Memory B cell (primary cell): ENCODE results near the gene TMEM258.

ENCODE experiments used
- ATAC-seq: fragments of 150-1000 bp; cut with Tn5 transposase; 2 replicates; pipeline ENCODE4 v1.10.0; 2021; ENCODE audit warnings: low read depth, mild to moderate bottlenecking, moderate library complexity
- DNase-seq, 2 donors: peaks; one replicate each; pipeline ENCODE4 v3.0.0; 2022; ENCODE audit warnings: low spot score in 2 of 2
- H3K27ac Mint-ChIP-seq: one replicate; pipeline ENCODE4 v1.8.0; 2022; ENCODE audit warnings: mild to moderate bottlenecking, moderate library complexity, mixed read lengths
- H3K27me3 Mint-ChIP-seq: one replicate; pipeline ENCODE4 v1.8.0; 2022; ENCODE audit warnings: mixed read lengths
- H3K36me3 Mint-ChIP-seq: one replicate; pipeline ENCODE4 v1.8.0; 2022; ENCODE audit warnings: mild to moderate bottlenecking, mixed read lengths
- H3K4me1 Mint-ChIP-seq: one replicate; pipeline ENCODE4 v1.8.0; 2022; ENCODE audit warnings: mixed read lengths
- H3K4me3 Mint-ChIP-seq: one replicate; pipeline ENCODE4 v1.8.0; 2022; ENCODE audit warnings: mild to moderate bottlenecking, moderate library complexity, mixed read lengths
- H3K9me3 Mint-ChIP-seq: one replicate; pipeline ENCODE4 v1.8.0; 2022; ENCODE audit warnings: mixed read lengths

TMEM258 gene

DNA sequence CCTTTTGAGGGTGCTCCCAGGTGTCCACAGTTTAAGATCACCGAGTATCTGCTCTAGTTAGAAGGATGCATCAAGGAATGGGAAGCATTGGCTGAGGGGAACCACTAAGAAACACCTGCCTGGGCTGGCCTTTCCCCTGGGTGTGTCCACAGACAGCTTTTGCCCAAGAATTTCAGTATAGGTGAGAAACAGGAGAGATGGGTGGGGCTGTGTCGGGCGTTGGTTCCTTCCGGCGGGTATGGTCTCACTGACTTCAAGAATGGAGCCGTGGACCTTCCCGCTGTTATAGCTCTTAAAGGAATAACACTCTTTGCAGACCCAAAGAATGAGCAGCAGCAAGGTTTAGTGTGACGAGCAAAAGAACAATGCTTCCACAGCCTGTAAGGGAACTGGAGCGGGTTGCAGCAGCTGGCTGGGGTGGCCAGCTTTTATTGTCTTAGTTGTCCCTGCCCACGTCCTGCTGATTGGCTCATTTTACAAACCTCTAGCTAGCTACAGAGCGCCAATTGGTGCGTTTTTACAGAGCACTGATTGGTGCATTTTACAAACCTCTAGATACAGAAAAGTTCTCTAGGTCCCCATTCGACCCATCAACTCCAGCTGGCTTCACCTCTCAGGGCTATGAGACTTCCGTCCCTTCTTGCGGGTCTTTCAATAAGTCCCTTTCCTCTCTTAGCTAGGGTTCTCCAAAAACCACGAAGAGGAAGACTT, 22.0 kb upstream of the TMEM258 start:
- no peaks in the 10 kb centered on the region for H3K9me3 Mint-ChIP-seq
- H3K36me3 Mint-ChIP-seq, result no peaks in the 10 kb centered on the region
- H3K27me3 Mint-ChIP-seq, result peaks cover 19% of the 10 kb centered on the region
- peak overlapping the region; percentile 82 for H3K4me3 Mint-ChIP-seq
- peaks cover 16% of the 10 kb centered on the region for H3K4me1 Mint-ChIP-seq
- DNase-seq (no peak), ATAC-seq (no peak)
- no peak overlapping the region for H3K27ac Mint-ChIP-seq

DNA sequence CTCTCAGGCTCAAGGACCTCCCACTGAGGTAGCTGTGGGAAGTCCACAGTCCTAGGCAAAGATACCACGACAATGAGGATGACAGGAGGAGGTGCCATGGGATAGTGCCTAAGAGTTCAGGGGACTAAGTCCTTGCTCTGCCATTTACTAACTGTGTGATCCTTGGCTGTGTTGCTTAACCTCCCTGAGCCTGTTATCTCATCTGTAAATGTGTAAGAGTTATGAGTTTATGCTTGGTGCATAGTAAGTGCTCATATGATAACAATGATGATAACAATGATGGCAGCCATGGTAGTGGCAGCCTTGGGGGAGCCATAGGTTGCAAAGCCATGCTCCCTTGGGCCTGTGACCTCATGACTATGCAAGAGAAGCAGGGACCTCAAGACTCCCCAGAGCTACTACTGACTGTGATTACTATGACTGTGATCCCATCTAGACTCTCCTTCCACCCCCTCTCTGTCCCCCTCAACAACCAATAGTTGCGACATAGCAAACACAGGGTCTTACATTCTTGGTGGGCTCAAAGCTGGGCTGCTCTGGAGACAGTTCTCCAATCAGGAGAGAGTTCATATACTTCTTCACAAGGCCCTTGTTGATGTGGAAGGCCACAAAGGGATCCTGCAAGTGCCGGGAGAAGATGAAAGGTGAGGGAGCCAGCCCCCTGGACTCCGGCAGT, 20.5 kb upstream of the TMEM258 start:
- Mint-ChIP-seq H3K4me1 (peaks cover 16% of the 10 kb centered on the region), H3K9me3 (no peaks in the 10 kb centered on the region), H3K27me3 (peaks cover 18% of the 10 kb centered on the region), H3K27ac (no peak overlapping the region), H3K36me3 (no peaks in the 10 kb centered on the region), H3K4me3 (no peak overlapping the region)
- DNase-seq (no peak), ATAC-seq (no peak)

DNA sequence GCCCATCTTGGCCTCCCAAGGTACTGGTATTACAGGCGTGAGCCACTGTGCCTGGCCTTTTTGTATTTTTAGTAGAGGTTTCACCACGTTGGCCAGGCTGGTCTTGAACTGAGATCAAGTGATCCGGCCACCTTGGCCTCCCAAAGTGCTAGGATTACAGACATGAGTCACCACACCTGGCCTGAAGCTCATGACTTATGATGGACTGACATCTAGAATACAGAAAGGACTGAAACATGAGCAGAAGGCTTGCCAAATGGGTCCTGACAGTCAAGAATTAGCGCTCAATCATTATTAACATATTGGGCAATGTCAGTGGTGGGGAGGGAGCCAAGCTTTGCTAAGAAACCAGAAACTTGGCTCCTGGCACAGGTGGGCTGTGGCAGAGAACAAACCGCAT, 19.4 kb upstream of the TMEM258 start:
- H3K9me3 Mint-ChIP-seq, result no peaks in the 10 kb centered on the region
- no peak overlapping the region for H3K4me3 Mint-ChIP-seq
- DNase-seq (no peak), ATAC-seq (no peak)
- H3K27ac Mint-ChIP-seq, result no peak overlapping the region
- no peaks in the 10 kb centered on the region for H3K36me3 Mint-ChIP-seq
- H3K27me3 Mint-ChIP-seq, result peaks cover 17% of the 10 kb centered on the region
- H3K4me1 Mint-ChIP-seq, result peaks cover 16% of the 10 kb centered on the region

- peaks cover 8% of the 10 kb centered on the region for H3K4me1 Mint-ChIP-seq
- H3K27me3 Mint-ChIP-seq, result peaks cover 10% of the 10 kb centered on the region
- ATAC-seq (no peak), DNase-seq (no peak)
- H3K36me3 Mint-ChIP-seq, result no peaks in the 10 kb centered on the region
- no peaks in the 10 kb centered on the region for H3K9me3 Mint-ChIP-seq
- H3K4me3 Mint-ChIP-seq, result no peak overlapping the region
- no peak overlapping the region for H3K27ac Mint-ChIP-seq
Observed at GRCh38 chr11:61810671-61811175, 18.3 kb upstream of the TMEM258 start.

GRCh38 chr11:61806785-61807184, 14.4 kb upstream of the TMEM258 start:
- no peaks in the 10 kb centered on the region for H3K27me3 Mint-ChIP-seq
- H3K4me3 Mint-ChIP-seq, result no peak overlapping the region
- no peak overlapping the region for H3K27ac Mint-ChIP-seq
- ATAC-seq (no peak), DNase-seq (no peak)
- no peaks in the 10 kb centered on the region for H3K36me3 Mint-ChIP-seq
- no peaks in the 10 kb centered on the region for H3K9me3 Mint-ChIP-seq
- peaks cover 3% of the 10 kb centered on the region for H3K4me1 Mint-ChIP-seq

DNA sequence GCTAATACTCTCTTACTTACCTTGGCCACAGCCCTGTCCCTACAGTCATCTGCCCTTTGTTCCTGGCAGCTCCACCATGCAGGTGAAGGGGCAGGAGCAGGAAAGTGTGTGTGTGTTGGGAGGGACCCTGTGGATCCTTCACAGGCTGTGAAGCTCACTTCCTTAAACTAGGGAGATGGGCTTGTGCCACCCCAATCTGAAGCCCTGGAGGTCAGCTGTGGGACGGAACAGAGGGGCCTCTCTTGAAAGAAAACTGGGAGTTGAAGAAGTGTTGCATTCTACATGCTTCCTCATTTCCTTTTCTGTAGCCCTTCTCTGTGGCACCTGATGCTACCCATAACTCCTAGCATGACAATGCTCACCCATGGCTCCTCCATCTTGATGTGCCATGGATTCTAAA, 12.7 kb upstream of the TMEM258 start:
- no peak overlapping the region for H3K27ac Mint-ChIP-seq
- peaks cover 3% of the 10 kb centered on the region for H3K4me1 Mint-ChIP-seq
- no peak for ATAC-seq
- H3K36me3 Mint-ChIP-seq, result no peaks in the 10 kb centered on the region
- H3K27me3 Mint-ChIP-seq, result no peaks in the 10 kb centered on the region
- no peaks in the 10 kb centered on the region for H3K9me3 Mint-ChIP-seq
- DNase-seq, result no peak
- no peak overlapping the region for H3K4me3 Mint-ChIP-seq

DNA sequence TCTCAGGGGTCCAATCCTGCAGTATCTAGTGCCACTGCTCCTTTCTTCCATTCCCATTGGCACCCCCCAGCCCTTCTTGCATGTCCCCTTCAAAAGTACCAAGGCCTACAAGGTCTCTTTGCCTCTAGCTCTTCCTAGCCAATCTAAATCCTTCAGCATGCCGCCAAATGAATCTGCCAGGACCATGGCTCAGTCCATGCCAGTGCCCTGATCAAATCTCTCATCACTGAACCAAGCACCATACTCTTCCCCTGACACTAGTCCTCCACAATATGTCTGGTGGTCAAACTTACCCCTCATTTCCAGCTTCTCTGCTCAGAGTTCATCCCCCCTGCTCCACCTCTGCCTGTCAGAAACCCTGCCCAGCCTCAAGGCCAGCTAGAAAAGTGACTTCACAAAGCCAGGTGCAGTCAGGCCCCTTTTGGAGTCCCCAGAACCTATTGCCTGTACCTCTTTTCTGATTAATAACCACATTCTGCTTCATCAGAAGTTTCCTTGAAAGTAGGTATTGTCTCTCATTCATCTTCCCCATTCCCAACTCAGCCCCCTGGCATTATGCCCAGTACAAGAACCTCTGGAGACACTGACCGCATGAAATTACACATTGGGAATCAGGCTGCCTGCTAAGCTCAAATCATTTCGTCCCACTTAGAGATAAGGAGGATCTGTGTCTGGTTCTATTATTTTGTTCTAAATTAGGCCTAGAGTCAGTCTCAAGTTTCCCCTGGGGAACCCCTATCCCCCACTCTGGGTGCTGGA, 11.7 kb upstream of the TMEM258 start:
- H3K4me3 Mint-ChIP-seq, result no peak overlapping the region
- no peaks in the 10 kb centered on the region for H3K9me3 Mint-ChIP-seq
- ATAC-seq (no peak), DNase-seq (no peak)
- no peaks in the 10 kb centered on the region for H3K36me3 Mint-ChIP-seq
- H3K4me1 Mint-ChIP-seq, result peaks cover 3% of the 10 kb centered on the region
- H3K27me3 Mint-ChIP-seq, result no peaks in the 10 kb centered on the region
- no peak overlapping the region for H3K27ac Mint-ChIP-seq

- no peaks in the 10 kb centered on the region for H3K9me3 Mint-ChIP-seq
- no peak overlapping the region for H3K4me3 Mint-ChIP-seq
- peaks cover 3% of the 10 kb centered on the region for H3K4me1 Mint-ChIP-seq
- H3K27ac Mint-ChIP-seq, result no peak overlapping the region
- no peaks in the 10 kb centered on the region for H3K36me3 Mint-ChIP-seq
- H3K27me3 Mint-ChIP-seq, result no peaks in the 10 kb centered on the region
- DNase-seq, result no peak
- no peak for ATAC-seq
Observed at GRCh38 chr11:61802605-61803004, 10.2 kb upstream of the TMEM258 start.

- H3K9me3 Mint-ChIP-seq, result no peaks in the 10 kb centered on the region
- H3K4me1 Mint-ChIP-seq, result peaks cover 6% of the 10 kb centered on the region
- no peak overlapping the region for H3K4me3 Mint-ChIP-seq
- H3K27me3 Mint-ChIP-seq, result no peaks in the 10 kb centered on the region
- ATAC-seq, result no peak
- H3K36me3 Mint-ChIP-seq, result peaks cover 5% of the 10 kb centered on the region
- DNase-seq, result no peak
- H3K27ac Mint-ChIP-seq, result no peak overlapping the region
Observed at GRCh38 chr11:61800331-61801281, 8.2 kb upstream of the TMEM258 start.

DNA sequence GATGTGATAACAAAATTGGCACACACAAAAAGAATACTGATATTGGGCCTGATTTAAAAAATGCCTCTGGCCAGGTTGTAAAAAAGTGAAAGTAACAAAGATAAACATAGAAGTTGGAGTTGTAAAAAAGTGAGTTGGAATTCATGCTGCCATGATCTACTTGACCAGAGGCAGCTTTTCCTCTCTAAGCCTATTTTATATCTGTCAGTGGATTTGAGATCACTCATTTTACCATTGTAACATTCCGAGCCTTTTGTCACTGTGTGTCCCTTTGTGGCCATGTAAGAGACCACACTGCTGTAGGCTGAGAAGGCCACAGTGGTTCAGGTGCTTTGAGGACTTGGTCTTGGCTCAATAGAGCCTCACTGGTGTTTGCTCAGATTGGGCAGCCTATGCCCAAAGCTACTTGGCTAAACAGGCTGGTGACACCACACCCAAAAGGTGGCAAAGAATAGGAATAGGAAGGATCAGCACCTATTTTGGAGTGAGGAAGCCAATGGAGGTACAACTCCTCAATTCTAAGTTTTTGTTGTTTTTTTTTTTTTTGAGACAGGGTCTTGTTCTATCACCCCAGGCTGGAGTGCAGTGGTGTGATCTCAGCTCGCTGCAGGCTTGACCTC, 7.4 kb upstream of the TMEM258 start:
- H3K4me3 Mint-ChIP-seq, result no peak overlapping the region
- no peaks in the 10 kb centered on the region for H3K9me3 Mint-ChIP-seq
- ATAC-seq (no peak), DNase-seq (no peak)
- no peaks in the 10 kb centered on the region for H3K27me3 Mint-ChIP-seq
- H3K4me1 Mint-ChIP-seq, result peaks cover 6% of the 10 kb centered on the region
- H3K27ac Mint-ChIP-seq, result no peak overlapping the region
- peaks cover 5% of the 10 kb centered on the region for H3K36me3 Mint-ChIP-seq

GRCh38 chr11:61797263-61797944, 5.0 kb upstream of the TMEM258 start:
- DNase-seq, result peak; percentile 57 to 68
- Mint-ChIP-seq H3K4me1 (peaks cover 7% of the 10 kb centered on the region), H3K27me3 (no peaks in the 10 kb centered on the region), H3K27ac (no peak overlapping the region), H3K36me3 (peaks cover 5% of the 10 kb centered on the region), H3K9me3 (no peaks in the 10 kb centered on the region), H3K4me3 (no peak overlapping the region)
- peak; percentile 18 for ATAC-seq

DNA sequence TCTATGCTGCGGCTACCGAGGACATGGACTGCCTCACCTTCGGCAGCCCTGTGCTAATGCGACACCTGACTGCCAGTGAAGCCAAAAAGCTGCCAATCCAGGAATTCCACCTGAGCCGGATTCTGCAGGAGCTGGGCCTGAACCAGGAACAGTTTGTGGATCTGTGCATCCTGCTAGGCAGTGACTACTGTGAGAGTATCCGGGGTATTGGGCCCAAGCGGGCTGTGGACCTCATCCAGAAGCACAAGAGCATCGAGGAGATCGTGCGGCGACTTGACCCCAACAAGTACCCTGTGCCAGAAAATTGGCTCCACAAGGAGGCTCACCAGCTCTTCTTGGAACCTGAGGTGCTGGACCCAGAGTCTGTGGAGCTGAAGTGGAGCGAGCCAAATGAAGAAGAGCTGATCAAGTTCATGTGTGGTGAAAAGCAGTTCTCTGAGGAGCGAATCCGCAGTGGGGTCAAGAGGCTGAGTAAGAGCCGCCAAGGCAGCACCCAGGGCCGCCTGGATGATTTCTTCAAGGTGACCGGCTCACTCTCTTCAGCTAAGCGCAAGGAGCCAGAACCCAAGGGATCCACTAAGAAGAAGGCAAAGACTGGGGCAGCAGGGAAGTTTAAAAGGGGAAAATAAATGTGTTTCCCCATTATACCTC, 3.6 kb upstream of the TMEM258 start:
- Mint-ChIP-seq H3K36me3 (peaks cover 5% of the 10 kb centered on the region), H3K27me3 (no peaks in the 10 kb centered on the region), H3K27ac (no peak overlapping the region), H3K4me3 (no peak overlapping the region), H3K9me3 (no peaks in the 10 kb centered on the region), H3K4me1 (peaks cover 15% of the 10 kb centered on the region)
- ATAC-seq, result no peak
- no peak for DNase-seq
